ENCODE measurements around the gene SQOR.

Gene SQOR

GRCh38 chr15:45664451-45664850, 29.6 kb downstream of the SQOR start:
- no peak for DNase-seq

- no peak for DNase-seq
These were observed 30.4 kb downstream of the SQOR start for GRCh38 chr15:45665261-45665660.

GRCh38 chr15:45666119-45666875, 31.5 kb downstream of the SQOR start:
- DNase-seq, result no peak

- no peak for DNase-seq
These were observed 32.2 kb downstream of the SQOR start for GRCh38 chr15:45667002-45667401.

GRCh38 chr15:45668386-45668785, 33.6 kb downstream of the SQOR start:
- no peak for DNase-seq

- DNase-seq, result no peak
These were observed 34.6 kb downstream of the SQOR start for GRCh38 chr15:45669422-45669821.

- DNase-seq, result no peak
These were observed 35.3 kb downstream of the SQOR start for GRCh38 chr15:45670091-45670490.

GRCh38 chr15:45670511-45670910, 35.7 kb downstream of the SQOR start:
- DNase-seq, result no peak

- DNase-seq, result no peak
These were observed 39.8 kb downstream of the SQOR start for GRCh38 chr15:45674677-45675076.

GRCh38 chr15:45677797-45678196, 43.0 kb downstream of the SQOR start:
- DNase-seq, result no peak

- no peak for DNase-seq
These were observed 43.8 kb downstream of the SQOR start for GRCh38 chr15:45678459-45679178.

- no peak for DNase-seq
These were observed 49.7 kb downstream of the SQOR start for GRCh38 chr15:45684533-45684932.

GRCh38 chr15:45689616-45690015, 54.8 kb downstream of the SQOR start:
- no peak for DNase-seq

GRCh38 chr15:45690581-45691260, 55.9 kb downstream of the SQOR start:
- no peak for DNase-seq

- DNase-seq, result no peak
These were observed 66.3 kb downstream of the SQOR start for GRCh38 chr15:45701108-45701507.

- no peak for DNase-seq
These were observed 67.2 kb downstream of the SQOR start for GRCh38 chr15:45702041-45702440.

GRCh38 chr15:45703670-45704328, 69.0 kb downstream of the SQOR start:
- no peak for DNase-seq

GRCh38 chr15:45704329-45705249, 69.8 kb downstream of the SQOR start:
- DNase-seq, result no peak

GRCh38 chr15:45705510-45706473, 71.0 kb downstream of the SQOR start:
- DNase-seq, result peak; percentile 53 to 69

GRCh38 chr15:45710657-45711056, 75.8 kb downstream of the SQOR start:
- DNase-seq, result no peak

All from NCI-H187 (cell line).